Embryonic facial prominence (tissue), 1 donor: ENCODE results near the gene SYNGR3.

Source experiments
- DNase-seq: peaks from one replicate; pipeline ENCODE4 v3.0.0-alpha.2; 2016; ENCODE audit errors: extremely low spot score

SYNGR3 gene

DNA sequence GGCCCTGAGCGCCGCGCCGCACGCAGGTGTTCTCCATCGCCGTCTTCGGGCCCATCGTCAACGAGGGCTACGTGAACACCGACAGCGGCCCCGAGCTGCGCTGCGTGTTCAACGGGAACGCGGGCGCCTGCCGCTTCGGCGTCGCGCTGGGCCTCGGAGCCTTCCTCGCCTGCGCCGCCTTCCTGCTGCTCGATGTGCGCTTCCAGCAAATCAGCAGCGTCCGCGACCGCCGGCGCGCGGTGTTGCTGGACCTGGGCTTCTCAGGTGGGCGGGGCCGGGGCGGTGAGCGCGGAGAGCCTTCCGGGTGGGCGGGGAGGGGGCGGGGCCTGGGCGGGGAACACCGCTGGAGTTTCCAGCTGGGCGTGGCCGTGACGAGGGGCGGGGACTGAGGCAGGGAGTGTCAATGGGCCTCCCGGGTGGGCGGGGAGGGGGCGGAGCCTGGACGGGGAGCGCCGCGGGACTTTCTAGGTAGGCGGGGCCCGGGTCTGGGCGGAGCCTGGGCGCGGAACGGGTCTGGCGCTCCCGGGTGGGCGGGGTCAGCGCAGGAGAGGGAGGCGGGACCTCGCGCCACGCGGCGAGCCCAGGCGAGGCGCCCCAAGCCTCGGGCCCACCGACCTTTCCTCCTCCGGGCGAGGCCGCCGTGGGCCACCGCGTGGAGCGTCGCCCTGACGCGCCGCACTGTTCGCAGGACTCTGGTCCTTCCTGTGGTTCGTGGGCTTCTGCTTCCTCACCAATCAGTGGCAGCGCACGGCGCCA is 2.4 kb downstream of the SYNGR3 start:
- DNase-seq, result peak; percentile 83

DNA sequence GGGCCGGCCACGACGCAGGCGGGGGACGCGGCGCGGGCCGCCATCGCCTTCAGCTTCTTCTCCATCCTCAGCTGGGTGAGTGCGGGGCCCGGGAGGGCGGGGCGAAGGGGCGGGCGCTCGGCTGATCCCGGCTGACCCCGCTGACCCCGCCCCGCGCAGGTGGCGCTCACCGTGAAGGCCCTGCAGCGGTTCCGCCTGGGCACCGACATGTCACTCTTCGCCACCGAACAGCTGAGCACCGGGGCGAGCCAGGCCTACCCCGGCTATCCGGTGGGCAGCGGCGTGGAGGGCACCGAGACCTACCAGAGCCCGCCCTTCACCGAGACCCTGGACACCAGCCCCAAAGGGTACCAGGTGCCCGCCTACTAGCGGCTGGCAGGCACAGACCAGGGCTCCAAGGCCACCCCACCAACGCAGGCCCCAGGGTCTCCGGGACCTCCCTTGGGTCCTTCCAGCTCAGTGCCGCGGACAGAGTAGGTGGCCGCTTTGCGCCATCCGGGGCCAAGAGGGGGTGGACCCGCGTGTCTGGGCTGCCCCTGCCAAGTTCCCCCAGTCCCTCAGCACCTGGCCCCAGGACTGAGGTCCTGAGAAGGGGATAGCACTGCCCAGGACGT is 3.0 kb downstream of the SYNGR3 start:
- no peak for DNase-seq

DNA sequence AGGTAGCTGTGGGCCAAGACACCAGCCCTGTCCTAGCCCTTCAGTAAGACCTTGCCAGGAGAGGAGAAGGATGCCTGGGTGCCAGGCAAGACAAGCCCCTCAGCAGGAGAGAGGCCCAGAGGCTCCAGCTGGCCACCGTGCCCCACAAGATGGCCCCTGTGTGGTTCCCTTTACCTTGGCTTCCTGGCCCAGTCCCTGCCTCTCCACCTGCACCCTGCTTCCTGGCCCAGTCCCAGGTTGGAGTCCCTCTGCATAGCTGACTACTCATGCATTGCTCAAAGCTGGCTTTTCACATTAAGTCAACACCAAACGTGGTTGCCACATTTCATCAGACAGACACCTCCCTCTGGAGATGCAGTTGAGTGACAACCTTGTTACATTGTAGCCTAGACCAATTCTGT is 4.0 kb downstream of the SYNGR3 start:
- DNase-seq, result no peak

DNA sequence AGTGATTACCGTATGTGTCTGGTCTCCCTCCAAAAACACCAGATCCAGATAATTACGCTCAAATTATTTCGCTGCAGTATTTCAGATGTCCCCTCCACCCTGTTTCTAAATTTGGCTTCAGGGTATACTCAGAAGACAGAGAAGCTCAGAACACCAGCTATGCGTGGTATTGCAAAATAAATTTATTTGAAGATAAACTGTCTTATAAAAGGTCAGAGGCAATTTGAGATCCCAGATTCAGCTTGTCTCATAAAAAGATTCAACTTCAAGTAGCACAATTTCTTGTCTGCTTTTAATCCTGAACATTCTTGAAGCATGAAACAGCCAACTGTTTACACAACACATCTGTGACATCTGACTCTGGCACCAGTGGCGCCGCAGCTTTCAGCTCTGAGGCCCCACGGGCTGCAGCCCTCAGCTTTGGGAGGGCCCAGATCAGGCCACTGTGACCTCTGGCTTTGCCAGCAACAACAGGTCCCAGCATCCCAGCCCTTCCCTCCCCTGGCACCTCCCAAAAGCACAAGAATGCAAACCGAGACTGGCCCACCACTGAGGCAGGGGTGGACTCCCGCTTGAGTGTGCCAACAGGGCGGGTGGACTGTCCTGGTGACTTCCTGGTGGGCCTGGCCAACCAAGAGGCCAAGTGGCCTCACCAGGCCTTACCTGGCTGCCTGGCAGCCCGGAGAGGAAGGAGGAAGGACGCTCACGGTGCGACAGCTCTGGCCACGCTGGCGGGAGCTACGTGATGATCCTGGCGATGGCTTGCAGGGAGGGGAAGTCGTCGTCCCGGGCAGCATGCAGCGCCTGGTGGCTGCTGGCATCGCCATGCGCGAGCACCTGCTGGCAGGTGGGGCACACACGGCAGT is 8.0 kb downstream of the SYNGR3 start:
- no peak for DNase-seq

DNA sequence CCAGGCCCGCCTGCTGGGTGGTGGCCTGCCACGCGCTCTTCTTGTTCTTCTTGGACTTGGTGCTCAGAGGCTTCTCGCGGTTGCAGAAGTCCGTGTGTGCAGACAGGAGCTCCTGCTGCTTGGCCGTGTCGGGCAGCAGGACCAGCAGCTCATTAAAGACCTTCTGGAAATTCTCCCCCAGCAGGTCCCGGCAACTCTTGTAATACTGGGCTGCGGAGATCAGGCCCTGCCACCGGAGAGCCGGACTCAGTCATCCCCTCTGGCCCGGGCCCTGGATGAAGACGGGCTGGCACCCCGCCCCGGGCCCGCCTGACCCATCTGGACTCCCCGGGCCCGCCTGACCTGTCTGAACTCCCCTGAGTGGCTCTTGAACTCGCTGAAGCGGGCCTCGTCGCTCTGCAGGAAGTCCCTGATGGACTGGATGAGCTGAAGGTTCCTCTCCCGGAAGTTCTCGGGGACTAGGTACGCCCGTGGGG is 8.6 kb downstream of the SYNGR3 start:
- no peak for DNase-seq

DNA sequence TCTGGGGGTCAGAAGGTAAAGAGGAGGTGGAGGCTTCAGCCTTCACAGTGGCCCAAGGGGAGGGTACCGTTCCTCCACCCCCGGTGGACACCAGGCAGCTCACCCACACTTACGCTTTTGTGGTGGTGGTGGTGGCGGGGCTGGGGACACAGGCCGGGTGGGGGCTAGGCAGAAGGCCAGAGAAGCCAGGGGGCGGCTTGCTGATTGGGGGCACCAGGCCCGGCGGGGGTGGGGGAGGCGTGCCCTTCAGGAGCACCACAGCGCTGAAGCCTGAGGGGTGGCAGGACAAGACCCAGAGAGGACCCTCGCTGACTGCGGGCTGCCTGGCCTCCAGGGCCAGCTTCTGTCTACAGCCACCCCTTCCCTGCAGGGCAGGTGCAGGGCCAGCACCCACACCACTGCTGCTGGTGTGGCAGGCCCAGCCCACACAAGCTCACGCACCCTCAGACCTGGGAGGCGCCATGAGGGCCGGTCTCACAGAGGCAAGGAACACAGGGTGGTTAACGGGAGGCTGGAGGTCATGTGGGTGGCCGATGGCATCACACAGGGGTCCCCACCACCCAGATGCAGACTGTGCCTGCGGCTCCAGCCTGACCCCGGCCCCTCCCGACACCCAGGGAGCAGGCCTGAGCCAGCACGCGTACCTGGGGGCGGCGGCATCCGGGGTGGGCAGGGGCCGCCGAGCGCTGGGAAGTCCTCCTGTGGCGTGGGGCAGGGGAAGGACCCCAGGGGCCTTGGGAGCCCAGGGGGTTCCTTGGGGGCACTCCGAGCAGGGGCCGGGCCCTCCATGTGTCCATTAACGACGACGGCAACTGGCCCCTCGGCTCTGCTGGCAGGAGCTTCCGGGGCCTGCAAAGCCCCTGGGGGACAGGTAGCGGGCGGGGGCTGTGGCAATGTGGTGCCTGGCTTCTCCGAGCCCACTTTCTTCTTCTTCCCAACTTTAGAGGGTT is 9.4 kb downstream of the SYNGR3 start:
- DNase-seq, result no peak

DNA sequence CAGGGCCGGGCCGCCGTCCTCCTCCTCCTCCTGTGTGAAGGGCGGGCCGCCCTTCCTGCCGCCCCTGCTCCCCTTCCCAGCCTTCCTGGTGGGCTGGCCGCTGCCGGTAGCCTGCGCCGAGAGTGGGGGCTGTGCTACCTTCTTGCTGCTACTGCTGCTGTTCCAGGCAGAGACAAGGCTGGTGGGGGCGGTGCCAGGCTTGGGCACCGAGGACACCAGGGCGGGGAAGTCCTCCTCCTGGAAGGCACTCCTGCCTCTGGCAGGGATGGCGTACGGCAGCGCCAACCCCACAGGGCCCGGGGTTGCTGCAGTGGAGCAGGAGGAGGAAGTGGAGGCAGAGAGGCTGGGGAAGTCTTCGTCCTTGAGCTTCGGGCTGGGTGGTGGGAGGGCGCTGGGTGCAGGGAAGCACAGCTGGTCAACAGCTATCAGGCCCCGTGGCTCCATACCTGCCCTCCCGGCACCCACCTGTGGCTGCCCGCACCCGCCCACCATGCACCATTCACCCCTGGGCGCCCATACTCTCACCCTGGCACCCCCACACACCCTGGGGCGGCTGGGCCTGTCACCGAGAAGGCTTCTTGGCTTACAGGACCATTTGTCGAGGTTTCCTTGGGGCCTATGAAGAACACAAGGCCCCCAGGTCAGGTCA is 10.2 kb downstream of the SYNGR3 start:
- DNase-seq, result no peak

DNA sequence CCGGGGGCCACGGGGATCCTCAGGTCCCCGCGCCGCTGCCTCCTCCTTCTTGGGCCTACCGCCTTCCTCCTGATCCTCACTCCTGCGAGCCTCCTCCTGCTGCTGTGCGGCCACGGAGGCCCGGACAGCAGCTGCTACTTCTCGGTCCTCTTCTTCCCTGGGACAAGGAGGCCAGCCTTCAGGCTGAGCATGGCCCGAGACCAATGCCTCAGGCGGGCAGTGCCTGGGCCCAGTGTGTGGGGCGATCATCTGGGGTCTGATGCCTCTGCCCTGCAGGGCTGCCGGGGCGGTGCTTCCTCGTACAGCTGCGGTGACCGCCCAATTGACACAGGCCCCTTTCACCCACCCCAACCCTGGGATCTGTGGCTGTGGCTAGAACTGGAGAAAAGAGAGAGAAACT is 11.3 kb downstream of the SYNGR3 start:
- no peak for DNase-seq

DNA sequence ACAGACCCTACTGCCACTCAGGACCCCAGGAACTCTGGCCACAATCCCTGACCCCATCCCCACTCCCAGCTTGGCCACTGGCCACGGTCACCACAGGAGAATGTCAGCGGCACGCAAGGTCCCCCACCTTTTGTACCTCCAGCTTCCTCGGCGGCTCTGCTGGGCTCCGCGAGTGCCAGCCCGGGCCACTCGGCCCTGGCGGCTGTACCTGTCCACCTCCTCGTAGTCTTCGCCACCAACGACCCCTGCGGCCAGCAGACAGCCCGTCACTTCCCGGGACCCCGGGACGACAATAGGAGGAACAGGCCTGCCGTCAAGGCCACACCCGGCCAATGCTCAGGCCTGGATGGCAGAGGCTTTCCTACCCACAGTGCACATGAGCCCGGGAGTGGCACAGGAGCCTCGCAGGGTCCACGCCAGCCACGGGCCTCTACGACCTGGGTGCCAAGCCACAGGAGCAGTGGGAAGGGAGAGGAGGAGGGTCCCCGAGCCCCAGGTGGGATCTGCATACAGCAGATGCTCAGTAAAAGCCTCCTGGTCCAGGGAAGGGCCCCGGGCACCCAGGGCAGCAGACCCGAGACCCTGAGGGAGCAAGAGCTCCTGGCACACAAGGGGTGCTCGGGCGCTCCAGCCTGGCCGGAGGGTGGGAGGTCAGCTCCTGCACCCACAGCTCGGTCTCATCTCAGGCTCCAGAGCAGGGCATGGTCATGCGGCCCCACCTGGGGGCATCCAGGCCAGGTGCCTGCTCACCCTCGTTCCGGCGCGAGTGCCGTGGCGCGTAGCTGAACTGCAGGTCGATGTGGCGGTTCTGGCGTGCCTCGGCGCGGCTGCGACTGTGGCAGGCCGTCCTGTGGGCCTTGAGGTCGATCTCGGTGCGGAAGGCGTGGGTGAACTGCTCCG is 11.9 kb downstream of the SYNGR3 start:
- no peak for DNase-seq

DNA sequence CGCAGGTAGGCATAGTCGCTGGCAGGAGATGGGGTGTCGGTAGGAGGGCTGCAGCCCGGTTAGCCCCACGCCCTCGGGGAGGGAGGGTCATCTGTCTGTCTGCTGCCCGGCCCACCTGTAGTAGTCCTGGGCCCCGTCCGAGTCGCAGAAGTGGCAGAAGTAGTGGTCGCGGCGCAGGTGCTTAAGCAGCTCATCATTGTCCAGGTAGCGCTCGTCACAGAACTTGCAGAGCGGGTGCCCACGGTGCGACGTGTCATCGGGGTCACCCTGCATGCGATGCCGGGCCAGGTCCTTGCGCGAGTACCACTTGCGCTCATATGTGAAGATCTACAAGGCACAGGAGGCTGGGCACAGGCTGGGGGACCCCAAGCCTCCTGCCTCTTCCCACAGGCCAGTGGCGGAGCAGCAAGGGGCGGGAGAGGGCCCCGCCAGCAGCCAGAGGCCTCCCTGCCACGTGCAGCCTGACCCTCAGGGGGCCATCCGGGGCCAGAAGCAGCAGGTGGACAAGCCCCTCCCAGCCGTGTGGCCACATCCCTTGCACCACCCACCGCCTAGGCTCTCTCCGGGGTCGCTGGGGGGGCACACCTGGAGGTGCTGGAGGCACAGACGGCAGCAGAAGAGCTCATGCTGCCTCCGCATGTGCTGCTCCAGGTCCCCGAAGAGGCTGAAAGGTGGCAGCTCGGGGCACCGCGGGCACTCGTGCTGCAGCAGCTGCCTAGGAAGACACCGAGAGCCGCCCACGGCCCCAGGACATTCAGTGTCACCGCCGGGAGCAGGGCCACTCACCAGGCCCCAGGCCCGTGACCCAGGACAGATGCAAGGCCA is 12.8 kb downstream of the SYNGR3 start:
- DNase-seq, result no peak

DNA sequence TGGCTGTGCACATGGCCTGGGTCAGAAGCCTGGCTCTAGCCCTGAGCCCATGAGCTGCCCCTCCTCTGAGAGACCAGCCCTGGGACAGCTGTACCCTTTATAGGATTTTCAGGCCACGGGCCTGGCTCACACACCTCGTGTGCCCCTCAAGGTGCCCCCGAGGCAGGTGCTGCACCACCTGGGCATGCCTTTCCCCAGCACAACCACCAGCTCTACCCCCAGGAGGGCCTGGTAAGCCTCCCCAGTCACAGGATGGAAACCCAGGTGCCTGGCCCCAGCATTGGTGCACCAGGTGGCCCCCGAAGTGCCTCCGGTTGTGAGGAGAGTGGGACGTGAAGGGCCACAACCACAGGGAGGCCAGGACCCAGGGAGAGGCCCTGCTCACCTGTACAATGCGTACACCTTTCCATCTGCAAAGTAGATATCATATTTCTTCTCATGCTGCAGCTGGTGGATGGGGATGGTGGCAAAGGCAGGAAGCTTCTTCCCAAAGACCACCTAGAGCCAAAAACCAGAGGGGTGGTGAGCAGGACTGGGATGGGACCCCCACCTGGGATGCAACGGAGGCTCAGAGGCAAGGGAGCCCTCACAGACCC is 13.6 kb downstream of the SYNGR3 start:
- no peak for DNase-seq

DNA sequence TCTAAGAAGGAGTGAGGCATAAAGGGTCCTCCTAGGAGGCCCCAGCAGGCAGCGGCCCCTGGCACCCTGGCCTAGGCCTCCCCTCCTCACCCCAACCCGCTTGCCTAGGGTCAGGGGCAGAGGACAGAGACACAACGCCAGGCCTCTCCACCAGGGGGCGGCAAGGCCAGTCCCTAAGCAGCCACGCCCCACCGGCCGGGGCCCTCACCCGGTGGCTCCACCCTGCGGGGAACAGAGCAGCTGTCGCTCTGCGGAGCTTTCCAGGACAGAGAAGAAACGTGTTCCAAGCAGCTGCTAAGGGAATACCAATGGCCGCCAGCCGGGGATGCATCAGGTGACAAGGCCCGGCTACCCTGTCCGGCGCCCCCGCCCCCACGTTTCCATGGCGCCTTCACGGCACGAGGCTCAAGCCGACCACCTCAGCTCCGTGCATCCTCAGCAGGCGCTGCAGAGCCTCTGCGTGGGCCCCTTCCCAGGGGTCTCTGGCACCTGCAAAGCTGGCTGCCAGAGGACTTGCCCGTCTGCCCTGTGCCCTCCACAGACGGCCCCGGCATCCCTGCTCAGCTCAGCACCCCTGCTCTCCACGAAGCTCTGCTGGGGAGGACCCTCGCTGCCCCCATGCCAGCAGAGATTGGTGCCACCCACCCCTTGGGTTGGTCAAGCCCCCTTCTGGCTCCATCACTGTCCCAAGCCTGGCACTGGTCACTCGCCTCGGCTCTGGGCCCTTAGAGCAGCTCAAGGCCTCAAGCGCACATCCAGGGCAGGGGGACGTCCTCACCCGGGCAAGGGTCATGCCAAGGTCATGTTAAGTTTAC is 14.3 kb downstream of the SYNGR3 start:
- no peak for DNase-seq

DNA sequence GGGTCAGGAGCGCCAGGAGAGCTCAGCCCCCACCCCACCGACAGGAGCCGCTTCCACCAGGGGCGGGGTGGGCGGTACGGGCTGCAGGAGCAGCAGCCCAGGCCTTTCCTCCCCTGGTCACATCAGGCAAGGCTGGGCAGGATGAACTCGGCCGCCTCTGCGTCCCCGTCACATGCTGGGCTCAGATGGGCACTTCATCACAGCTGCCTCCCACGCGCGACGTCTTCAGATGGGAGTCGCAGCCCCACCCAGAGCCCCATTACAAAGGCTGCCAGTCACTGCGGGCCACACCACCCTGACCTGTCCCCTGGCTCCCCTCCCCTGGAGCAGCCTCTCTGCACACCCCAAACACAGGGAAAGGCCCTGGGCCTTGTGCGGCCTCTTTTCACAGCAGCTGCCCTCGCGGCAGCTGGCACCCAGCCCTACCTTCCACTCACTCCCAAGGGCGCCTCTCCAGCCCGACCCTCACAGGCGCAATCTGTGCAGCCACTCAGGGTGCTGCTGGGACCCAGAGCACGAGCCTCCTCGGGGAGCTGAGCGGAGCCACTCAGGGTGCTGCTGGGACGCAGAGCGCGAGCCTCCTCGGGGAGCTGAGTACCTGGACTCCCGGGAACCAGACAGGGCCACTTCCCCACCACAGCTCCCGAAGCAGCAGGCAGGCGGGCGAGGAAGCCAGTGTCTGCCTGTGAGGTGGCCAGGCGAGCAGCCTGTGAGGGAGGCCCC is 15.2 kb downstream of the SYNGR3 start:
- DNase-seq, result no peak

DNA sequence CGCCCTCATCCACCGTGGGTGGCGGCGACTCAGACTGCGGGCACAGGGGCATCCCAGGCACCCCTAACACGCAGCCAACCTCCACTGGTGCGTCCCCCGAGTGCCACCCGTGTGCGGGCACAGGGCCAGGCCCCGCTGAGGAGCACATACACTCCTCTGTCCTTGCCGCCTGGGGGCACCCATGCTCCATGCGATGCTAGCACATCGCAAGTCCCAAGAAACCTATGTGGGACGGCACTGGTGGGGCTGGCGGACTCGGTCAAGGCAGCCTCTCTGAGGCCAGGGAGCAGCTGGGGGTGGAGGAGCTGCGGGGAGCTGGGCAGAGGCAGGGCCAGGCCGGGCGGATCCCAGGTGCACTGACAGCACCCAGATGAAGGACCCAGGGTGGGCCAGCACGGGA is 15.9 kb downstream of the SYNGR3 start:
- DNase-seq, result no peak

DNA sequence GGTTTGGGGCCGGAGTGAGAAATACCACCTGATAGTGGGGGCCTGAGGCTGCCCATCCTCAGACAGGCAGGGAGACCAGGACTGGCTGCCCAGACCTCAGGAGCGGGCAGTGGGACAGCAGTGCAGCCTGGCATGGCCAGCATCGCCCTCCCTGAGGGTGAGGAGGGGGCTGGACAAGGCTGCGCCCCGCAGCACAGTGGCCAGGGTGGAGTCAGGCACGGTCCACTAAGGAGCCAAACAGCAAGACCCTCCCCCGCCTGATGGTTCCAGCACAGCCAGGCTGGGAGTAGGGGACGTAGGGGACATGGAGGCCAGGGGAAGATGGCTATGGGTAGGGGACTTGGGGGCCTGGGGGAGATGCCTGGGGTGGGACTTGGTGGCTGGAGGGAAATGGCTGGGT is 16.5 kb downstream of the SYNGR3 start:
- DNase-seq, result no peak

DNA sequence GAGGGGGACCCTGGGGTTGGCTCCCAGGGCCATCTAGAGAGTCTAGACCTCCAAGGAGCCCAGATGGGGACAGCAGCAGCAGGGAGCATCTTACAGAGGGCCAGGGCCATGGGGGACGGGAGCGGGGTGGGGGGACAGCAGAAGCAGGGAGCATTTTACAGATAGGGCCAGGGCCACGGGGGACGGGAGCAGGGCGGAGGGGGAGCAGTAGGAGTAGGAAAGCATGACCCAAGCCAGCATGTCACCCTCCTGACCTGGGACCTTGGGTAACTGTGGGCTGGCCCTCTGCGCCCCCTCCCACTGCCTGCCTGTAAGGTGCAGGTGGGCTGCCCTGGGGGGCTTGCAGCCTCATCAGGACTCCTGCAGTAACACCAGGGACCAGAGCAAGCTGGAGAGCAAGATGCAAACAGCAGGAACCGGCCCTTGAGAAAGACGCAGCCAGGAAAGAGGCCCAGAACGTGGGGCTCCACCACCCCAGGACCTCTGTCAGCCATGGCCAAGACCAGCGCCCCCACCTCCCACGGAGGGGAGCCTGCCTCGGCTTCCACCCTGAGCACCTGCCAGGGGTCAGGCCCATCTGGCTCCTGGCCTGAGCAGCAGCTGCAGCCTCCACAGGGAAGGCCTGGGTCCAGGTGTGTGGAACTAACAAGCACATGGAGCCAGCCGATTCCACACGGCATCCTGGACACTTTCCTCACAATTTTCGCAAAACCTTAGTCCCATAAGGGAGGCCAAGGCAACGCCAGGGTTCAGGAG is 17.5 kb downstream of the SYNGR3 start:
- DNase-seq, result no peak
